ENCODE data around the gene FAM210A.

FAM210A gene

DNA sequence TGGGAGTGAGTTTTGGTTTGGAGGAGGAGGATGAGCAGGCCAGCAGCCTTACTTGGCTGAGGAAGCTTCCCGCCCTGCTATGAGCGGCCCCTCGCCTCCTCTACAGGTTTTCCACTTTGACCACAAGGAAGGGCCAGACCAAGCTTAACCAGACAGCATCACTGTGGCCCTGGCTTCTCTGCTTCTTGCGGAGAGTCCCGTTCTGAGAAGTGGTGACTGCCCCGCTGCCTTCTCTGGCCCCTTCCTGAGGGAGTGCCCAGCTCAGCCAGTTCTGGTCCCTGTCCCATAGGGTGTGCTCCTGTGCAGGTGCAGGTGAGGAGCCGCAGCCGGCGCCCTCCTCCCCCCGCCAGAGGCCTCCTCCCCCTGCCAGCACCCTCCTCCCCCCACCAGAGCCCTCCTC lies 101.0 kb downstream of the FAM210A start:
- H4K91ac ChIP-seq (ENCODE audit: low read depth, low read length): no peak overlapping the region
- H3K4me2 ChIP-seq (ENCODE audit: low read length): no peak overlapping the region
- H3K4ac ChIP-seq (ENCODE audit: low read depth, low read length): no peak overlapping the region
- H3K4me3 ChIP-seq (ENCODE audit: low read depth, low read length): no peak overlapping the region
- H3K4me1 ChIP-seq (ENCODE audit: control insufficient read depth in 1 of 2, insufficient read depth in 2 of 2, low read length in 2 of 2): no peaks in the 10 kb centered on the region
- H3K9ac ChIP-seq (ENCODE audit: low read length): no peak overlapping the region
- no CpG with 5 or more reads among the region's 10 CpGs for WGBS (ENCODE audit: extremely low coverage, insufficient coverage, insufficient read length)
- no peak overlapping the region for H3K27ac ChIP-seq (ENCODE audit: low read depth, low read length)
- no peak overlapping the region for H3K23ac ChIP-seq (ENCODE audit: low read length)
- no peak overlapping the region for H3K18ac ChIP-seq (ENCODE audit: low read length)
- DNase-seq: no peak
- H3K79me2 ChIP-seq (ENCODE audit: control insufficient read depth, insufficient read depth, low read length, poor library complexity): no peaks in the 10 kb centered on the region
- no peak overlapping the region for H2AFZ ChIP-seq (ENCODE audit: insufficient read depth, low read length, poor library complexity)
- H3K36me3 ChIP-seq (ENCODE audit: control insufficient read depth in 1 of 2, insufficient read depth in 2 of 2, low read length in 2 of 2): no peaks in the 10 kb centered on the region
- H2BK120ac ChIP-seq (ENCODE audit: insufficient read depth, low read length, poor library complexity): no peak overlapping the region
- H3K9me3 ChIP-seq (ENCODE audit: insufficient read depth, low read depth, low read length): peaks cover 3% of the 10 kb centered on the region
- H3K79me1 ChIP-seq (ENCODE audit: low read length): no peaks in the 10 kb centered on the region
- no peak overlapping the region for H2AK5ac ChIP-seq (ENCODE audit: low read length)
- no peak overlapping the region for H4K8ac ChIP-seq (ENCODE audit: low read depth, low read length)
- H2BK5ac ChIP-seq (ENCODE audit: low read depth, low read length, poor library complexity): no peak overlapping the region
- H3K14ac ChIP-seq (ENCODE audit: low read length): no peak overlapping the region
- no peak overlapping the region for H2BK12ac ChIP-seq (ENCODE audit: low read length)
- H3K27me3 ChIP-seq (ENCODE audit: insufficient read depth, low read length): no peaks in the 10 kb centered on the region
- H4K12ac ChIP-seq (ENCODE audit: low read depth, low read length): no peak overlapping the region

DNA sequence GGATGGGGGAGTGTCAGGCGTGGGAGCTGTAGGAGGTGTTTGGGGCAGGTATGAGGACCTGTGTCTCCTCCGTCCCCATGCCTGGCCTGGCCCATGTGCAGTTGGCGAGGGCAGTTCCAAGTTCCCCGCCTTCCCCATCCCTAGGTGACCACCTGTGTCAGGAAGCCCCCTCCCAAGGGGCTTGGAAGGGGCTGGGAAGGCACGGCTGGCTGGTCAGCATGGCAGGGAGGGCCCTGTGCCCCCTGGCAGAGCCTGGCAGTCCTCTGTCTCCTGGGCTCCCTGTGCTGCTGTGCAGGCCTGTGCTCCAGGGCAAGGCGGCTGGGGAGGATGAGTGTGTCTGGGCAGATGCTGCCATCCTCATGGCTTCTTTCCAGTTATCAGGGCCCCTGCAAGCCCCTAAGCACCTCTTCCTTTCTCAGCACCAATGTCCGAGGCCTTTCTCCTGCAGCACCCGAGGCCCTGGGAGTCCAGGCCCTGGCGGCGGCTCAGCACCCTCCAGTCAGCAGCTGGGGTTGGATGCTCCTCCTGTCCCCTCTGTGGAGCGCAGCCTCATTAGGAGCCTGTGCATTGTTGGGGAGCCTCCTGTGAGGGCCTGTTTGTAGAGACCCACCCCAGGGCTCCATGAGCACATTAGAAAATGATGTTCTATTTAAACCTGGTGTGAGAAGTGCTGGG lies 101.7 kb downstream of the FAM210A start:
- H3K9ac ChIP-seq (ENCODE audit: low read length): no peak overlapping the region
- no peaks in the 10 kb centered on the region for H3K79me2 ChIP-seq (ENCODE audit: control insufficient read depth, insufficient read depth, low read length, poor library complexity)
- H4K8ac ChIP-seq (ENCODE audit: low read depth, low read length): no peak overlapping the region
- H3K27me3 ChIP-seq (ENCODE audit: insufficient read depth, low read length): no peaks in the 10 kb centered on the region
- no peak overlapping the region for H3K18ac ChIP-seq (ENCODE audit: low read length)
- H2BK120ac ChIP-seq (ENCODE audit: insufficient read depth, low read length, poor library complexity): no peak overlapping the region
- no peak for DNase-seq
- no peak overlapping the region for H2BK12ac ChIP-seq (ENCODE audit: low read length)
- H4K91ac ChIP-seq (ENCODE audit: low read depth, low read length): no peak overlapping the region
- no peak overlapping the region for H3K27ac ChIP-seq (ENCODE audit: low read depth, low read length)
- H3K14ac ChIP-seq (ENCODE audit: low read length): no peak overlapping the region
- H3K23ac ChIP-seq (ENCODE audit: low read length): no peak overlapping the region
- no peak overlapping the region for H3K4me2 ChIP-seq (ENCODE audit: low read length)
- H3K36me3 ChIP-seq (ENCODE audit: control insufficient read depth in 1 of 2, insufficient read depth in 2 of 2, low read length in 2 of 2): no peaks in the 10 kb centered on the region
- no peak overlapping the region for H3K4me3 ChIP-seq (ENCODE audit: low read depth, low read length)
- H2AK5ac ChIP-seq (ENCODE audit: low read length): no peak overlapping the region
- peaks cover 3% of the 10 kb centered on the region for H3K9me3 ChIP-seq (ENCODE audit: insufficient read depth, low read depth, low read length)
- no peaks in the 10 kb centered on the region for H3K4me1 ChIP-seq (ENCODE audit: control insufficient read depth in 1 of 2, insufficient read depth in 2 of 2, low read length in 2 of 2)
- no peak overlapping the region for H2AFZ ChIP-seq (ENCODE audit: insufficient read depth, low read length, poor library complexity)
- H3K4ac ChIP-seq (ENCODE audit: low read depth, low read length): no peak overlapping the region
- WGBS (ENCODE audit: extremely low coverage, insufficient coverage, insufficient read length): no CpG with 5 or more reads among the region's 11 CpGs
- H4K12ac ChIP-seq (ENCODE audit: low read depth, low read length): no peak overlapping the region
- no peak overlapping the region for H2BK5ac ChIP-seq (ENCODE audit: low read depth, low read length, poor library complexity)
- H3K79me1 ChIP-seq (ENCODE audit: low read length): no peaks in the 10 kb centered on the region

DNA sequence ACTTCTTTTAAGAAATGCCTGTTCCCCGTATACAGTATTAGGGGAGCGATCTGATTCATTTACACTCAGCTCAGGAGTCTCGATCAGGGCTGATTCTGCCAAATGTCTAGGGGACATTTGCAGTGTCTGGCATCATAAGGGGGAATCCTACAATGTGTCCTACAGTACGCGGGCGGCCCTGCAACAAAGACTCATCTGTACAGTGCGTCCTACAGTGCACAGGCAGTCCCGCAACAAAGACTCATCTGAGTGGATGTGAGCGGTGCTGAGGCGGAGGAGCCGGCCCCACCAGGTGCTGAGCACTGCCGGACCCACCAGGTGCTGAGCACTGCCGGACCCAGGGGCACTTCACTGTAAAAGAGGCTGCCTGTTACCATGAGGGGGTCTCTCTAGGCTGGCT lies 102.5 kb downstream of the FAM210A start:
- Histone ChIP-seq H3K9me3 (ENCODE audit: insufficient read depth, low read depth, low read length) (peaks cover 3% of the 10 kb centered on the region), H2AFZ (ENCODE audit: insufficient read depth, low read length, poor library complexity) (no peak overlapping the region), H3K4me2 (ENCODE audit: low read length) (no peak overlapping the region), H3K79me2 (ENCODE audit: control insufficient read depth, insufficient read depth, low read length, poor library complexity) (no peaks in the 10 kb centered on the region), H2AK5ac (ENCODE audit: low read length) (no peak overlapping the region), H3K27me3 (ENCODE audit: insufficient read depth, low read length) (no peaks in the 10 kb centered on the region), H3K23ac (ENCODE audit: low read length) (no peak overlapping the region), H2BK5ac (ENCODE audit: low read depth, low read length, poor library complexity) (no peak overlapping the region), H3K27ac (ENCODE audit: low read depth, low read length) (no peak overlapping the region), H3K4ac (ENCODE audit: low read depth, low read length) (no peak overlapping the region), H3K36me3 (ENCODE audit: control insufficient read depth in 1 of 2, insufficient read depth in 2 of 2, low read length in 2 of 2) (no peaks in the 10 kb centered on the region), H3K4me3 (ENCODE audit: low read depth, low read length) (no peak overlapping the region), H2BK120ac (ENCODE audit: insufficient read depth, low read length, poor library complexity) (no peak overlapping the region), H4K12ac (ENCODE audit: low read depth, low read length) (no peak overlapping the region), H4K91ac (ENCODE audit: low read depth, low read length) (no peak overlapping the region), H4K8ac (ENCODE audit: low read depth, low read length) (no peak overlapping the region), H3K9ac (ENCODE audit: low read length) (no peak overlapping the region), H3K14ac (ENCODE audit: low read length) (no peak overlapping the region), H3K79me1 (ENCODE audit: low read length) (no peaks in the 10 kb centered on the region), H3K18ac (ENCODE audit: low read length) (no peak overlapping the region), H3K4me1 (ENCODE audit: control insufficient read depth in 1 of 2, insufficient read depth in 2 of 2, low read length in 2 of 2) (no peaks in the 10 kb centered on the region), H2BK12ac (ENCODE audit: low read length) (no peak overlapping the region)
- no peak for DNase-seq
- WGBS (ENCODE audit: extremely low coverage, insufficient coverage, insufficient read length): no CpG with 5 or more reads among the region's 13 CpGs

DNA sequence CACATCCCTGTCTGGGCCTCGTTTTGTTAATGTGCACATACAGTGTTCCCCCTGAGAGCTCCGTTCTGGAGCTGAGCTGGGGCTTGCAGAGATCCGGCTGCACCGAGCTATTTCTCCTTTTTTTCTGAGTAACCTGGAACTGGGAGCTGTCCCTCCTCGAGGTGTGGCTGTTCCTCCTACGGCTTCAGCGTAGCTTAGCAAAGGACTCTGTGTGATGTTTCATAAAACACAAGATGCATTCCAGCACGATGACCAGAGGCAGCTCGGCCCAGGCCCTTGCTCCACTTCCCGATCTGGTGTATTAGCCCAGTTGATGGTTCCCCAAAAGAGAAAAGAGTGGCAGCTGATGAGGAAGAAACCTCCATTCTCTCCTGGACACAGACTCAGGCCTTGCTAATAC lies 103.0 kb downstream of the FAM210A start:
- H2BK5ac ChIP-seq (ENCODE audit: low read depth, low read length, poor library complexity): no peak overlapping the region
- WGBS (ENCODE audit: extremely low coverage, insufficient coverage, insufficient read length): no CpG with 5 or more reads among the region's 10 CpGs

More for the DNA sequence above, 103.0 kb downstream of the FAM210A start:
- no peak overlapping the region for H3K9ac ChIP-seq (ENCODE audit: low read length)
- no peak for DNase-seq
- no peaks in the 10 kb centered on the region for H3K4me1 ChIP-seq (ENCODE audit: control insufficient read depth in 1 of 2, insufficient read depth in 2 of 2, low read length in 2 of 2)
- H4K8ac ChIP-seq (ENCODE audit: low read depth, low read length): no peak overlapping the region
- H3K14ac ChIP-seq (ENCODE audit: low read length): no peak overlapping the region
- H3K79me1 ChIP-seq (ENCODE audit: low read length): no peaks in the 10 kb centered on the region
- no peak overlapping the region for H3K4me3 ChIP-seq (ENCODE audit: low read depth, low read length)
- no peak overlapping the region for H2AK5ac ChIP-seq (ENCODE audit: low read length)
- H3K23ac ChIP-seq (ENCODE audit: low read length): no peak overlapping the region
- H3K27ac ChIP-seq (ENCODE audit: low read depth, low read length): no peak overlapping the region
- H2BK120ac ChIP-seq (ENCODE audit: insufficient read depth, low read length, poor library complexity): no peak overlapping the region
- H2BK12ac ChIP-seq (ENCODE audit: low read length): no peak overlapping the region
- peaks cover 3% of the 10 kb centered on the region for H3K9me3 ChIP-seq (ENCODE audit: insufficient read depth, low read depth, low read length)
- no peak overlapping the region for H4K91ac ChIP-seq (ENCODE audit: low read depth, low read length)
- no peaks in the 10 kb centered on the region for H3K36me3 ChIP-seq (ENCODE audit: control insufficient read depth in 1 of 2, insufficient read depth in 2 of 2, low read length in 2 of 2)
- no peak overlapping the region for H2AFZ ChIP-seq (ENCODE audit: insufficient read depth, low read length, poor library complexity)
- no peaks in the 10 kb centered on the region for H3K27me3 ChIP-seq (ENCODE audit: insufficient read depth, low read length)
- no peaks in the 10 kb centered on the region for H3K79me2 ChIP-seq (ENCODE audit: control insufficient read depth, insufficient read depth, low read length, poor library complexity)
- no peak overlapping the region for H4K12ac ChIP-seq (ENCODE audit: low read depth, low read length)
- H3K4ac ChIP-seq (ENCODE audit: low read depth, low read length): no peak overlapping the region
- no peak overlapping the region for H3K4me2 ChIP-seq (ENCODE audit: low read length)
- H3K18ac ChIP-seq (ENCODE audit: low read length): no peak overlapping the region
